Natural killer cell (primary cell): Measurements from ENCODE around the gene PITPNM3. TPM values are rescaled to one million over a fixed set of nuclear protein-coding genes. Genes with fewer than 3 reads are reported as not detected.

Experiments
- ATAC-seq, 3 donors: fragments of 150-1000 bp in 2 of 3; fragments of 200-7000 bp in 1 of 3; cut with Tn5 transposase; 1 replicate in 1 of 3; 2 replicates in 2 of 3; pipeline ENCODE4 v1.10.0; 2021; ENCODE audit warnings: mild to moderate bottlenecking in 2 of 3, moderate library complexity in 2 of 3
- DNase-seq, 2 donors: peaks; one replicate each; pipeline versions ENCODE4 v3.0.0 to v3.0.0-alpha.2; 2013 to 2021; ENCODE audit warnings: mixed read lengths in 1 of 2
- H3K27ac ChIP-seq: one replicate; pipeline ENCODE4 v1.5.1; 2013; ENCODE audit warnings: mild to moderate bottlenecking, low read length
- H3K27me3 ChIP-seq: one replicate; pipeline ENCODE4 v1.6.1; 2013; ENCODE audit warnings: low read length; ENCODE audit not compliant: control insufficient read depth, insufficient read depth
- H3K36me3 ChIP-seq: one replicate; pipeline ENCODE4 v1.6.1; 2013; ENCODE audit warnings: low read length; ENCODE audit not compliant: control insufficient read depth, insufficient read depth
- H3K4me1 ChIP-seq: one replicate; pipeline ENCODE4 v1.6.1; 2013; ENCODE audit warnings: low read length; ENCODE audit not compliant: control insufficient read depth, insufficient read depth
- H3K4me3 ChIP-seq: one replicate; pipeline ENCODE4 v1.5.1; 2013; ENCODE audit warnings: low read length
- H3K9me3 ChIP-seq: one replicate; pipeline ENCODE4 v1.6.1; 2013; ENCODE audit warnings: low read length; ENCODE audit not compliant: control insufficient read depth, insufficient read depth
- H3K27ac Mint-ChIP-seq, 2 donors: one replicate each; pipeline ENCODE4 v1.8.0; 2022; ENCODE audit warnings: mild to moderate bottlenecking in 2 of 2, mixed read lengths in 2 of 2, moderate library complexity in 1 of 2
- H3K27me3 Mint-ChIP-seq, 2 donors: one replicate each; pipeline ENCODE4 v1.8.0; 2022; ENCODE audit warnings: low read depth in 2 of 2, mixed read lengths in 2 of 2
- H3K36me3 Mint-ChIP-seq: one replicate; pipeline ENCODE4 v1.8.0; 2022; ENCODE audit warnings: mixed read lengths
- H3K4me1 Mint-ChIP-seq, 2 donors: one replicate each; pipeline ENCODE4 v1.8.0; 2022; ENCODE audit warnings: mixed read lengths in 2 of 2
- H3K4me3 Mint-ChIP-seq: one replicate; pipeline ENCODE4 v1.8.0; 2022; ENCODE audit warnings: mild to moderate bottlenecking, moderate library complexity, mixed read lengths
- H3K9me3 Mint-ChIP-seq, 2 donors: one replicate each; pipeline ENCODE4 v1.8.0; 2022; ENCODE audit warnings: mixed read lengths in 2 of 2
- CTCF ChIP-seq: fragments of 200-600 bp; IDR thresholded peaks from one replicate; pipeline ENCODE4 v1.8.0; 2022; ENCODE audit warnings: antibody characterized with exemption
- WGBS: methylation state at CpG from one replicate; pipeline ENCODE4 v1.1.7; 2013; ENCODE audit warnings: missing lambda C conversion rate; ENCODE audit not compliant: insufficient coverage; 5-methylcytosine and 5-hydroxymethylcytosine counted together
- intact Hi-C: fragments of 100-400 bp; cut with micrococcal nuclease; formaldehyde crosslinking; loops from one replicate; pipeline ENCODE4 v1.14.2; 2022
- total RNA-seq, 4 donors: library from RNA; stranded (reverse); fragments of 120-200 nt in 1 of 4; gene quantifications; one replicate each; pipeline versions ENCODE4 v1.2.3 to v1.2.4, GENCODE V29; 2013 to 2022

PITPNM3 gene
- total RNA-seq, 3 donors from 2014 or later (not counting 1 experiment from before 2014, with no cell fraction given): 0.42 to 0.75 (median 0.50) TPM

GRCh38 chr17:6567528-6568183 is 11.3 kb upstream of the PITPNM3 start:
- 92% methylated on average over 14 of the region's 15 CpGs for WGBS
- no peak for ATAC-seq
- Mint-ChIP-seq H3K4me3 (no peak overlapping the region), H3K9me3 (no peaks in the 10 kb centered on the region), H3K36me3 (no peaks in the 10 kb centered on the region), H3K27ac (no peak overlapping the region), H3K4me1 (peaks cover 5 to 9% of the 10 kb centered on the region in 2 donors), H3K27me3 (peaks cover 0 to 12% of the 10 kb centered on the region in 2 donors)
- no peak for DNase-seq
- no peak for TF ChIP-seq CTCF
- Histone ChIP-seq H3K4me3 (no peak overlapping the region), H3K9me3 (no peaks in the 10 kb centered on the region), H3K36me3 (no peaks in the 10 kb centered on the region), H3K27ac (no peak overlapping the region), H3K4me1 (no peaks in the 10 kb centered on the region), H3K27me3 (no peaks in the 10 kb centered on the region)
- intact Hi-C loops: no loop called here

GRCh38 chr17:6561446-6561845 is 5.1 kb upstream of the PITPNM3 start:
- Mint-ChIP-seq H3K36me3 (no peaks in the 10 kb centered on the region), H3K27me3 (peaks cover 22 to 28% of the 10 kb centered on the region in 2 donors), H3K4me3 (no peak overlapping the region), H3K9me3 (no peaks in the 10 kb centered on the region), H3K27ac (no peak overlapping the region), H3K4me1 (peaks cover 6% of the 10 kb centered on the region in 2 donors)
- intact Hi-C loops: no loop called here
- DNase-seq (no peak), ATAC-seq (no peak)
- H3K4me1 ChIP-seq: peaks cover 6% of the 10 kb centered on the region
- H3K36me3 ChIP-seq: no peaks in the 10 kb centered on the region
- no peak overlapping the region for H3K27ac ChIP-seq
- no peak overlapping the region for H3K4me3 ChIP-seq
- no peaks in the 10 kb centered on the region for H3K9me3 ChIP-seq
- H3K27me3 ChIP-seq: peaks cover 4% of the 10 kb centered on the region
- no peak for TF ChIP-seq CTCF

- peaks cover 6 to 7% of the 10 kb centered on the region in 2 donors for H3K4me1 Mint-ChIP-seq
- 81% methylated on average over 3 of the region's 3 CpGs for WGBS
- Histone ChIP-seq H3K4me1 (peaks cover 9% of the 10 kb centered on the region), H3K9me3 (no peaks in the 10 kb centered on the region), H3K27ac (no peak overlapping the region), H3K36me3 (no peaks in the 10 kb centered on the region), H3K27me3 (peaks cover 7% of the 10 kb centered on the region), H3K4me3 (no peak overlapping the region)
- no peak for DNase-seq
- no peak overlapping the region for H3K27ac Mint-ChIP-seq
- H3K27me3 Mint-ChIP-seq: peaks cover 22 to 29% of the 10 kb centered on the region in 2 donors
- H3K4me3 Mint-ChIP-seq: no peak overlapping the region
- H3K36me3 Mint-ChIP-seq: no peaks in the 10 kb centered on the region
- intact Hi-C loops: no loop called here
- ATAC-seq: no peak
- no peaks in the 10 kb centered on the region for H3K9me3 Mint-ChIP-seq
- TF ChIP-seq CTCF: no peak
Measured at GRCh38 chr17:6560496-6560895, 4.1 kb upstream of the PITPNM3 start.

- H3K27ac Mint-ChIP-seq: no peak overlapping the region
Measured at GRCh38 chr17:6559753-6560215, 3.4 kb upstream of the PITPNM3 start.

More at GRCh38 chr17:6559753-6560215, 3.4 kb upstream of the PITPNM3 start:
- intact Hi-C loops: no loop called here
- H3K36me3 ChIP-seq: no peaks in the 10 kb centered on the region
- H3K9me3 Mint-ChIP-seq: no peaks in the 10 kb centered on the region
- H3K27ac ChIP-seq: no peak overlapping the region
- 91% methylated on average over 5 of the region's 5 CpGs for WGBS
- H3K4me3 Mint-ChIP-seq: no peak overlapping the region
- peaks cover 12% of the 10 kb centered on the region for H3K27me3 ChIP-seq
- H3K4me1 ChIP-seq: peaks cover 13% of the 10 kb centered on the region
- ATAC-seq (no peak), DNase-seq (no peak)
- TF ChIP-seq CTCF: no peak
- H3K36me3 Mint-ChIP-seq: no peaks in the 10 kb centered on the region
- H3K4me3 ChIP-seq: no peak overlapping the region
- H3K4me1 Mint-ChIP-seq: peaks cover 6 to 13% of the 10 kb centered on the region in 2 donors
- no peaks in the 10 kb centered on the region for H3K9me3 ChIP-seq
- peaks cover 29 to 36% of the 10 kb centered on the region in 2 donors for H3K27me3 Mint-ChIP-seq
